HG03354 (cell line): ENCODE measurements around the gene TF.
A peak's percentile ranks its signal among the peaks of the same experiment; 100 is the strongest.

Source experiments
- ATAC-seq: cut with Tn5 transposase; IDR thresholded peaks from one replicate; pipeline ENCODE4 v1.9.1; 2021; ENCODE audit warnings: mild to moderate bottlenecking; ENCODE audit not compliant: unreplicated experiment, poor library complexity, severe bottlenecking

The TF gene

DNA sequence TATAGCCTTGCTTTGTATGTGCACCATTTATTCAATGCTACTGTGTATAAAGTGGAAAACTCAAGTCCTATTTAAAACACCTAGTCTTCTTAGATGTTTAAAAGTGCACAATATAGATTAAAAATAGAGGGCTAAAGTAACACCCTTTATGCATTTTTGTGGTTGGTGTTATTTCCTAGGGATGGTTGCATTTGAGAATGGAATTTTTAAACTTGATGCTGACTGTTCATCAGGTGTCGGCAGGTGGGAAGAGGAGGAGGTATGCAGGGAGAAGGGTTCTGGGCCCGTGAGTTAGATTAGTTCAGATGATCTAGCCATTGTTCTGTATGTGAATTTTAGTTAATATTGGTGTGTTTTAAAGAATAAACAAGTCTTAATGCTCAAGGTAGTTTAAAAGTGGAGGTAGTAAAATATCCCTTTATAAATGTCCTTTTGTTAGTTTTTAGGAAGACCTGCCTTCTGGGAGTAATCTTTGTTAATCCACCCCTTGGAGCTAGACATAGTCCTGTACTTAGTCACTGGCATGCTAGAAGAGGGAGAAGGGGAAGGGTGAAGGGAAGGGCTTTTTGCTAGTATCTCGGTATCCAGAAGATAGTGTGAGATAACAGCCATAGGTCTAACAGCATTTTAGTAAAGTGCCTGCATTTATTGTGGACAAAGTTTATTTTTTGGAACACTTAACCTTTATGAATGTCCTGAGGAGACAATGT lies 51.4 kb downstream of the TF start:
- no peak for ATAC-seq

DNA sequence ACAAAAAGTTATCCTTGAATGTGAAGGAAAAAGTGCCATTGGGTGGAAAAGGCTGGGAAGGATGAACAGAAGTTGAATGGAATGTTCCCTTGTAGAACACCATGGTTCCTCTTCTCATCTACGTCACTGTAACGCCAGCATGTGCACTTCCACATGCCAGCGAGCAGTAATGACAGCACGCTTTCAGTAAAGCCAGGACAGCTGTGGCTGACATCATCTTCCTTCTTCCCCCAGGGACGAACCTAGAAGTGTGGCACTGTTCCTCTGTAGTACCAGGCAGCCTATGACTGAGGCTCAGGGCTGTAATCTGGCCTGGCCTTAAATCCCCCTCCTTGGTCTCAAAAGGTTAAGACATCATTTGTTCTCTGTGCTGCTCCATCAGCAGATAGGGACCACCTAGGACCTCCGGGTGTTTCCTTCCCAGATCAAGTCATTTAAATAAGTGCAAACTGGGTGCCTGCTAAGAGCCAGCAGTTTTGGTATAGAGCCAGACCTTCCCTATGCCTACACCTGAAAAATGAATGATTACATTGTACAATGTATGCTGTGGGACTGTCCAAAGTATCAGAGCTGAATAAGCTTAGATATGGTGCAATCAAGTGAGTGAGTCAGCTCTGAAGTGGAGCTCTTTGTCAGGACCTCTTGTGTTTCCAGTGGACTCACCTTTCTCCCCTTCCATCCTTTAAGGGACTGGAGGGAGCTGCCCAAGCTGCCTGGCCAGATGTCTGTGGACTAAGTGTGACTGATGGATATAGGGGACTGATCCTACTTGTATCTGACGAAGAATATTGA lies 53.8 kb downstream of the TF start:
- ATAC-seq: no peak

DNA sequence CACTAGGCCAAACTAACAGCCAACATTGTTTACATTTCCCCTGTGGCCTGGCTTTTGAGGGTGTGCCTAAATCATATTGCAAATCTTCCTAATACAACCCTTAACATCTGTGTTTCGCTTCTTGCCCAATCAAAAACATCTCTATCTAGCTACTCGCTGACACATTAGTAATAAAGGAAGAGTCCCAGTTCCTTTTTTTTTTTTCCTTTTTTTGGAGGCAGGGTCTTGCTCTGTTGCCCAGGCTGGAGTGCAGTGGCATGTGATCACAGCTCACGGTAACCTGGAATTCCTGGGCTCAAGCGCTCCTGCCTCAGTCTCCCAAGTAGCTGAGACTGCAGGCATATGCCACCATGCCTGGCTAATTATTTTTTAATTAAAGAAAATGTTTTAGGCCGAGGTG lies 57.3 kb downstream of the TF start:
- ATAC-seq: no peak

DNA sequence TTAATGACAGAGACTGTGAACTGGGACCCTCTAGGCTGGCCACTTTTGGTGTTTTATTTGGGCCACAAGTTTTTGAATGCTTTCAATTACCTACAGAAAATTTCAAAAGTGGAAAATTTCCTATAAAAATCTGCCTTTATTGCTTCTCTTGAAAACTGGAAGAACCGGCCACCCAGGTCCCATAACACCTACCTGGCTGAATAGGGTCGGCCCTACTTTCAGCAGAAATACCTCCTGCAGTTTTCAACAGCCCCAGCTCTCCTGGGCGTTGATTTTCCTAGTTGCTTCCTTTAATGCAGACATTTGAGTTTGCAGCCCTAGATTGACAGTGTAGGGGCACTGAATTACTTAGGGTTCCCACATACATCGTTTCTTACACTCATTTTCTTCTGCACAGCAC lies 58.7 kb downstream of the TF start:
- ATAC-seq: no peak

DNA sequence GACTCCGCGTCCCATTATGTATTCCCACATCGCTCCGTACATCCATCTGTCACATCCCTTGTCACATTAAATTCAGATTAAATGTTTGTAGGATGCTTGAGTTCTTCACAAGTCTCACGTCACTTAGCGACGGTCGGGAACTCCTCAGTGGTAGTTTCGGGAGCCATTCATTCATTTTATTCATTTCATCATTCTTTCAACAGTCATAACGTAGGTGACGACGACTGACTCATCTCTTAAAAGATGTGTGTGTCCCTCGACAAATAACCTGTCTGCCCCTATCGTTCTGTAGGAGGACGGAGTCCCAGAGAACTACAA lies 59.1 kb downstream of the TF start:
- ATAC-seq: no peak

DNA sequence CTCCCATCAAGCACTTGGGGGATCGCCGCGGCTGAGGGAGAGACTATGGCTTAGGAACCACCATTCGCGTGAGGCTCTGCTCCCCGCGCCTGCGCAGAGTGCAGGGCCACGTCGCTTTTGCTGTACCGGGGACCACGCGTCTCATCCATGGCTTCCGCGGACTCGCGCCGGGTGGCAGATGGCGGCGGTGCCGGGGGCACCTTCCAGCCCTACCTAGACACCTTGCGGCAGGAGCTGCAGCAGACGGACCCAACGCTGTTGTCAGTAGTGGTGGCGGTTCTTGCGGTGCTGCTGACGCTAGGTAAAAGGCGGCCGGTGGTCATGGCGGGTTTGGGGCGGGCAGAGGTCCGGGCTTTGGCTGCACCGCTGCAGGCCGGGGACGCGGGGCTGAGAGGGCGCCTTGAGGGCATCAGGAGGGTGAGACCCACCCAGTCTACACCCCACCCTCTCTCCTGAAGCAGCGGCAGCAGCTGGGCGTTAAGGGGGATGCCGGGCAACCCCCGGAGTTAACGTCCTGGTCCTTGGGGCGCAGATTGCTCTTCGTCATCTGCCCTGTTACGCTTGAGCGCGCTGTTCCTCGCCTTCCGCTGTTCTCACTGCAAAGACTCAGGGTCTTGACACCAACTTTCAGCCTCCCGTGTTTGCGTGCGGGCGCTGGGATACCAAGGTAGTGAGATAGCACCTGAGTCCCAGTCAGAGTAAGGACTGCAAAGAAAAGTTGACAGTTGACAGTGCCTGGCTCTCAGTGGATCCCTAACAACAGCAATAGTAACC lies 59.7 kb downstream of the TF start, which contains the start of gene SRPRB:
SRPRB (plus strand) TSS at position 114 of the 774 bp plus-strand sequence; CDS start at position 148, 34 bp downstream.
- ATAC-seq: peak; percentile 98

DNA sequence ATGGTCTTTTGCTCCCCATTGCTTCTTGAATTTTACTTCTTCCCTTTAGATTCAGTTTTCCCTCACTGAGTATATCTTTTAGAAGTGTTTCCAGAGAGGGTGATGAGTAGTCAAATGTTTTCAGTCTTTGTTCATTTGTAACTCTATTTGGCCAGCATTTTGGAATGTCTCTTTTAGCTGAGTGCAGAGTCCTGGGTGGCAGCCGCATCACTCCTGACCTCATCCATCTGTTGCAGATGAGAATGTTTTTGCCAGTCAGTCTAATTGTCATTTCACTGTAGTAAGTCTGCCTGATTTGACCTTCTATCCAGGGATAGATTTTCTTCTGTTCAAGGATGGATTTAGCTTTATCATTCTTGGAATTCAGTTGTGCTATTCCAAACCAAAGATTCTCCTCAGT lies 66.7 kb downstream of the TF start:
- ATAC-seq: no peak

DNA sequence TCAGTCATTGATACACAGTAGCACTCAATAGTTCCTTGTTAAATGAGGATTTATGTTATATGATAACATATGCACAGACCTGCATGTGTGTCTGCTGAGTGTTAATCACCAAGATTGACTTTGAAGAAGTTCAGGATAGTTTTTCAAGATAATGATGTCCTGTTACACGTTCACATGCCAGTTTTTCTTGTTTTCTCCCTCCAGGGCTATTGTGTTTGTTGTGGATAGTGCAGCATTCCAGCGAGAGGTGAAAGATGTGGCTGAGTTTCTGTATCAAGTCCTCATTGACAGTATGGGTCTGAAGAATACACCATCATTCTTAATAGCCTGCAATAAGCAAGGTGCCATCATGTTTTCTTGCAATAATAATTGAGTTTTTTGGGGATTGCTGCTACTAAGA lies 69.2 kb downstream of the TF start:
- no peak for ATAC-seq

DNA sequence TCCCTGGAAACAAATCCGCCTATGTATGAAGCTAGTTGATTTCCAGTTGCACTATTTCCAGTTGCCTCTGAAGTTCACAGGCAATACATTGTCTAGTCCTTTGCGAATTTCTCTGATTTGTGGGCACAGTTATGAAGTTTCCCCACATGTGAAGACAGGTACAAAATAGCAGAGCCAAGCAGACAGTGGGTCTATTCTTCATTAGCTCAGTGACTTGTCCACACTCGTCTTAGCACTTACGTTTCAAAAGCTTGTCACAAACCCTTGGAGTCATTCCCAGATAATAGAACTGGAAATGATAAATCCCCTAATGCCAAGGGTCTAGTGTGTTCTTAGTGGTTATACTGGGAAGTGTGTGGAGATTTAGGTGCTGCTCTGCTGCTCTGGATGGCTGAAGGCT lies 73.9 kb downstream of the TF start:
- ATAC-seq: no peak

DNA sequence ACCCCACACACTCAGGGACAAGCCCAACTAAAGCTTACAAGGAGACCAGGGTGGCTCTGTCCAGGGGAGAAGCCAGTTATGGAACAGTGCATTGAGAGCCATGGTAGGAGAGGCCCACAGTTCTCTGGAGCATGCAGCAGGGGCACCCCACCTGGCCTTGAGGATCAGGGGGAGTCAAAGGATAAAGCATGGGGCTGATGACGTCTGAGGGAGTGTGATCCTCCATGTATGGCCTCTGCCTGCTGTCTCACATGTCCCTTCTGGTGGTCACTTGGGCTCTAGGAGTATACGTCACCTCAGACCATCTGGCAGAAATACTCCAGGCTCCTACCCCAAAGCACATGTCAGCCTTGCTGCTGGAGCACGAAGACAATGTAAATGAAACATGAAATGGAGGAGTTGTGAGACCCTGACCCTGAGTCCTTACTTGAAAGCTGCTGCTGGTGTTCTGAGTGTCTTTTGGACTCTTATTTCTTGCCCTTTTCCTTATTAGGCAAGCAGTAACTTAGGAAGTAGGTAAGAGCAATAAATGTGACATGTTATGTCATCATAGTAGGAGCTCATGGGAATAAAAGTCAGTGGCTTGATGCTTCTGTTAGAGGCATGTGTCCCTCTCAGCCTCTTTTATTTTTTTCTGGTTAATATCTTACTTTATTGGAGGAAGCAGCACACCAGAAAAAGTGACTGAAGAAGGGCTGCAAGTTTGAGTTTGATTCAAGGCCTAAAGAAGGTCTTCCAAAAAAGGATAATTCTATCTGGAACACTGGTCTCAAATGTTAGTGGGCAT lies 74.9 kb downstream of the TF start:
- ATAC-seq: no peak

DNA sequence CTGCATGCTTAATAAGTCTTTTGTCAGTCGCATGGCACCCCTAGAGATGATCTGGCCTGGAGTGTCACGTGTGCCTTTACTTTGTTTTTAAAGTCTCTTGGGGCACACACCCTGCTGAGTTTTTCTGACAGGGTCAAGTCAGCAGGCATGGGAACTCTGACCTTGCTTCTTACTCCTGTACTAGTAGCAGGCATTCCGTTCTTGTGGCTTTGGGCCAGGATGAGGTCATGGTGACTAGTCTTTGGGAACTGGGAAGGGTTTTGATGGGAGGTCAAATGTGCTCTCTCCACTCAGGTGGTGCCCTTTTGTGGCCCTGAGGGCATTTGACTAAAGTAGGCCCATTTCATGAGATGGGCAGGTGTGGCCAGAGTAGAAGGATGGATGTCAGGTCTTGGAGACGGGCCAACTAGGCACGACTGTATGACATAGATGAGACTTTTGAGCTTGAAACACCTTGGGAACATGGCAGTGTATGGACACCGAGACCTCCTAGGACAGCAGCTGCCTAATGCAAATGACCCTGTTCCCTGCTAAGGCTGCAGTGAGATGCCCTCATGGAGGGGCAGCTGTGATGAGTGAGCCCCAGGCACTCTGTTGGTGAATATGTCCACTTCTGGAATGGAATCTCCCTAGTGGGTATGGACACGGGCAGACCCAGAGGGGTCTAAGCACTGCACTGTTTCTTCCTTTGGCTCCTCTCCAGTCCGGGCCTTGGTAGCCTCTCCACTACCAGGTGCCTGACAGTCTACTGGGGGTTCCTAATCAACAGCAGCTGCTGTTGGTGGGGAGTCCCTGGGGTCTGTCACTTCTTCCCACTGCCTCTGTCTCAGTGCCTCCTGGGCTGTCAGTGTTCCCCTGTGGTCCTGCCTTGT lies 75.8 kb downstream of the TF start:
- ATAC-seq: no peak

DNA sequence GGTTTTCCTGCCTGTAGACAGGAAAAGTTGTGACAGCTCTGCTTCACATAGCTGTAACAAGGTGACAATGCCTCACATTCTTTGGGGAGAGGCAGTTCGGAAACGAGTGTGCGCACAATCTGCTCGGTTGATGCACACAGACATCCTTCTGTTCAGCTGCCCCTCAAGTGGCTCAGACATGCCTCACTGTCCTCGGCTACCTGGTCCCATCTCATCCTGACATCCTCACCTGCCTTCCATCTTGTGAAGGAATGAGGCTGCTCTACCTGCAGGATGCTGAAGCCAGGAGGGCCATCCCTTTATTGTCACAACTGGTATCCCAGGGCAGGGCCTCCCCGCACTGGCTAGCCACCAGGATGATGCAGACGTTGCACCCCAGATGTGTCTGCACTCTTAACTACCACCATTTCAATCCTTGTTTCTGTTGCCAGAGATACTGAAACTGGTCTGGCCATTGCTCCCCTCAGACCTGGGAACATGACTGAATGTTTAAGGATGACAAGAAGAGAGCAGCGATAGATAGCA lies 78.8 kb downstream of the TF start:
- no peak for ATAC-seq

DNA sequence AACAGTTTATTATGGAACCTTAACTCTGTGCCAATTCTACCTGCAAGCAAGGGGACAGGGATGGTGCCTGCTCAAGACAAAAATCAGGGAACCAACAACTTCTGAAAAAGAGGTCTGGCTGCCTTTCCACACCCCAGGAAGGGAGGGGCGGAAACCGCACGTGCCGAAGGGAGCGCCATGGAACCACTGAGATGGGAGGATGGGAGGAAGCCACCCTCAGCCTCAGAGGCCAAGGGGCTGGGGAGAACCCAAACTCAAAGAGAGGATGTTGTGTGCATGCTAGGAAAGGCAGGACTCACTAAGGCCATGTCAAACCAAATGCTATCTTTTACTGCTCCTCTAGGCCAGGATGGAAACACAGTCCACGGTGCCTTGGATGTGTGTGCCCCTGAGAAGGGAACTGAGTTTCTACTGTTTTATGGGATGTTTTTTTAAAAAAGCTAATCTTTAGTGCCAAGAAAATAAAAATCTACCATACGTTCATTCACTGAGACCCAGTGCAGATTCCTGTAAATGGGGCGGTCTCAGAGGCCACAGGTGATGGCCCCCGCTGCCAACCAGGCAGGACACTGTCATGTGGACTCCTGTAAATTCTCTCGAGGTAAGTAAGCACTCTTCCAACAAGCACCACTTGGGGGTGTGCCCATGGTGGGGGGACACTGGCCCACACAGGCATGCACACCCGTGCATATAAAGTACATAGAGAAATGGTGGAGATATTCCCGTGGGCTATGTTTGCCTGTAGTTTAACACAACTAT lies 80.0 kb downstream of the TF start:
- ATAC-seq: no peak

DNA sequence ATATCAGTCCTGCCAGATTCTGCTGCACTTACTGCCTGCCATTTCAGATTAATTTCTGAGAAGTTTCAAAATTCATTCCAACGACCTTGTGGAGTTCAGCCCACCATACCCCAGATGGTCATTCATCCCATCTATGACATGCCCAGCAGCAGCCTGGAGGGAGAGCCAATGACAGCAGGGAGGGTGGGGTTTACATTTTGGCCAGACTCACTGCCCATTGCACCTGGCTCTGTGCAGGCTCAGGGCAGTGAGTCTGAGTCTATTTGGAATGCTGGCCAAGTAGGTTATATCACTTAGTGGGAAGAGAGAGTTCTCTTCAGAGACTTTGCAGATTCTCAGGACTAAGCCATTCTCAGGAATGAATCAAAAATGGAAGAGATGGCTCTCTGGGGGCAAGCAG lies 80.9 kb downstream of the TF start:
- ATAC-seq: no peak

DNA sequence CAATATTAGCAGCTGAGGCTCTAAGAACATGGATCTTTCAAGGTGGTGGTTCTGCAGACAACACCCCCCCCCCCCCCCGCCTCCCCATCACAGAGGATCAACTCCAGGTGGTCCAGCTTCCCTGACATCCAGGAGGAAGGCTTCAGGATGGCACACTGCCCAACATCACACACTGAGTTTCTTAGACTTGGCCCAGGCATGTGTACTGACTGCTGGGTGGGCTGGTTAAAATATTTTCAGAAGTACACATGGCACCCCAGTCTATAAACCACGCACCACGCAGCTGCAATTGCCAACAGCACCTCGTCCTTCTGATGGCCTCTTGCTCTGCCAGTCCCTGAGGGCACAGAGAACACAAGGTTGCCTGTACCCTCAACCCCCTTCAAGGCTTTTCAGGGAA lies 81.5 kb downstream of the TF start:
- no peak for ATAC-seq

DNA sequence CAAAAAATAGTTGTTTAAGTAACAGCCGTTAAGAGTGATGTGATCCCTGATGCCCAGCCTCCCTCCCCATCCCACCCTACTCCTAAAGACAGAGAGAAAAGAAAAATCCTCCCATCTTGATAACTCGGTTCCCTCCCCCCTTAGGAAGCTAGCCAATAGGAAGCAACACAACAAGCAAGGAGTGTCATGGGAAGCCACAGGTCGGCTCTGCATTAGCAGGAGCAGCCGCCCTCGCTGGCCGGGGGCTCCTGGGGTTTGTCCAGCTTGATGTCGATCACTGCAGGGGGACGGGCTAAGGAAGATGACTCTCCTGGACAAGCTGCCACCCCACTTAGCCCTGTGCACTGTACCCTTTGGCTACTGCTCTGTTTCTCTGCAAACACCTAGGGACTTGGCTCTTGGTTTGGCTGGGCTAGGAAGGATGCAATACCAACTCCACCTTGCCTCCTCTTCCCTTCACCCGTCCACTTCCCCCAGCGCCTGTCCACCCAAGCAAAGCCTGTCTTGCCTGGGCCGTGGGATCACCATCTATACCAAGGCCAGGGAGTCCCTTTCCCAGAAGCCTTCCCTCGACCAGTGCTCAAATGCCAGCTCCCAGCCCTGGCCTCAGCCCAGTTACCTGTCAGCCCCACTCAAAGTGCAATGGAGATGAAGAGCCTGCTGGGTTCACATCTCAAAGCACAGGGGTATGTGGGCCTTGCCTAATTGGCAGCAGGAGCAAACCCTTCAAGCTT lies 82.5 kb downstream of the TF start:
- no peak for ATAC-seq

DNA sequence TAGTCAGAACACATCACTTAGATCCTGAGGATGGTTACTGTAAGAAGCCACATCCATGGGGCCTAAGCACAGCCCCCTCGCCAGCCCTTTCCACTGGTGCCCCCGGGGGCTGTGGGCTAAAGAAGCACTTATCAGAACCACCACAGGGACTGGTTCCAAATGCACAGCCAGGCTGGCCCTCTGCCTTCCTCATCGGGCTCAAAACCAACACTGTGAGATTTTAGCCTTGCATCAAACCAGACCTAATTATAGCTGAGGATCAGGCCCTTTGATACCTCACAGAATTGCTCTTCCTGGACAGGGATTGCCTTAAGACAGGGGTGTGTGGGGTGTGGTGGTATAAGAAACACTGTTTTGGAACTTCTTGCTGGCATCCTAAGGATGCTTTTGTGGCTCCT lies 83.1 kb downstream of the TF start:
- no peak for ATAC-seq

DNA sequence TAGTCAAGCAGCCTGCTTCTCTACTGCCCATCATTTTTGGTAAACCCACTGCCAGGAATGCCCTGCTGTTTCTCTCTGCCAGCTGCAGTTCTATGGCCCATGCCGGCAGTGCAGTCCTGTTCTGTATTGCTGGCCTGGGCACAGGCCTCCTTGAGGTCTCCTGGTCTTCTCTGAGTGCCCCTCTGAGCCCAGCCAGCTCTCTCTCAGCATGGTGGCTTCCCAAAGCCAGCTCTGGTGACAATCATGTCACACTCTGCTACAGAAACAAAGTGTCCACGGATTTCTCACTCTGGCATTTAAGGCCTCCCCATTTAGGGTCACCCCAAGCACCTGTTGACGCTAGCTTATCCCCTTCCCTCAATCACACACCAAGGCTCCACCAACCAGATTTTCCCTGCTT lies 83.9 kb downstream of the TF start:
- ATAC-seq: no peak
